K562 (cell line): ENCODE results near the gene BDH2. TPM values are rescaled to one million over a fixed set of nuclear protein-coding genes. Genes with fewer than 3 reads are reported as not detected.

Experiments used
- ATAC-seq: fragments of 200-7000 bp; cut with Tn5 transposase; 3 replicates; pipeline ENCODE4 v1.9.1; 2020; ENCODE audit warnings: moderate library complexity
- BruUV-seq: library from RNA; stranded (reverse); fragments of 400-500 nt; replicated peaks from 2 replicates; lab custom pipeline; 2021; lab: Mats Ljungman, UMichigan
- CTCF ChIA-PET: fragments of 300-600 bp; formaldehyde crosslinking; extraction: SDS; loops from one replicate; lab custom pipeline; 2021; ENCODE audit warnings: low intra/inter-chr PET ratio; lab: Yijun Ruan, JAX
- POLR2A ChIA-PET: fragments of 300-600, 350-650 bp; sonication (Branson Sonifier 250); formaldehyde crosslinking; extraction: SDS; loops from one replicate; lab custom pipeline; 2021; ENCODE audit warnings: antibody characterized with exemption, inconsistent platforms; lab: Yijun Ruan, JAX
- DNase-seq, 4 experiments: peaks; one replicate each; pipeline versions ENCODE4 v3.0.0 to v3.0.0-alpha.2; 2011 to 2018; ENCODE audit warnings: low spot score in 3 of 4, mixed read lengths in 3 of 4; ENCODE audit errors: extremely low read depth in 1 of 4
- FAIRE-seq: peaks from 2 replicates; lab custom pipeline; 2011; peaks lifted over from hg19 to GRCh38; lab: Jason Lieb, UNC
- H2AFZ ChIP-seq: 2 replicates; pipeline ENCODE4 v1.6.0; 2011; ENCODE audit warnings: low read depth, low read length, control low read depth, inconsistent platforms
- H3K27ac ChIP-seq: fragments of 200-600 bp; 3 replicates; pipeline ENCODE4 v1.8.0; 2011; ENCODE audit warnings: low read depth, mild to moderate bottlenecking, control low read depth, inconsistent platforms, low read length, moderate library complexity, mixed read lengths; ENCODE audit errors: extremely low read depth
- H3K27me3 ChIP-seq, 2 experiments: fragments of 300-600 bp in 1 of 2; 2 replicates in 1 of 2; 3 replicates in 1 of 2; pipeline versions ENCODE4 v1.6.0 to v1.8.0; 2011; ENCODE audit warnings: inconsistent platforms in 2 of 2, low read length in 2 of 2, mild to moderate bottlenecking in 1 of 2, mixed read lengths in 1 of 2, moderate library complexity in 1 of 2; ENCODE audit not compliant: control insufficient read depth in 2 of 2, insufficient read depth in 2 of 2
- H3K36me3 ChIP-seq: fragments of 300-600 bp; 3 replicates; pipeline ENCODE4 v1.8.0; 2011; ENCODE audit warnings: mild to moderate bottlenecking, low read length, inconsistent platforms; ENCODE audit not compliant: control insufficient read depth, insufficient read depth
- H3K4me1 ChIP-seq, 2 experiments: fragments of 200-600 bp in 1 of 2; replicated peaks in 1 of 2; 2 replicates in 1 of 2; 3 replicates in 1 of 2; pipeline versions ENCODE4 v1.5.1 to v1.8.0; 2011; ENCODE audit warnings: inconsistent platforms in 2 of 2, low read length in 2 of 2, mild to moderate bottlenecking in 1 of 2, mixed read lengths in 1 of 2, moderate library complexity in 1 of 2; ENCODE audit not compliant: control insufficient read depth in 2 of 2, insufficient read depth in 2 of 2
- H3K4me2 ChIP-seq: 2 replicates; pipeline ENCODE4 v1.6.1; 2011; ENCODE audit warnings: low read length, control low read depth, inconsistent platforms, mixed read lengths; ENCODE audit not compliant: insufficient read depth
- H3K4me3 ChIP-seq: fragments of 200-600 bp; sonication (generic), shearing (Covaris generic); 2 replicates; pipeline ENCODE4 v1.5.1; 2016; ENCODE audit warnings: control low read depth, inconsistent platforms
- H3K79me2 ChIP-seq: fragments of 200-600 bp; 3 replicates; pipeline ENCODE4 v1.8.0; 2011; ENCODE audit warnings: low read length, inconsistent platforms; ENCODE audit not compliant: control insufficient read depth, insufficient read depth
- H3K9ac ChIP-seq, 2 experiments: 2 replicates each; pipeline versions ENCODE4 v1.6.0 to v1.6.1; 2011; ENCODE audit warnings: low read depth in 2 of 2, low read length in 2 of 2, control low read depth in 1 of 2, inconsistent platforms in 1 of 2, mild to moderate bottlenecking in 1 of 2, mixed read lengths in 1 of 2; ENCODE audit not compliant: insufficient read depth in 1 of 2
- H3K9me1 ChIP-seq: one replicate; pipeline ENCODE4 v1.6.0; 2011; ENCODE audit warnings: inconsistent platforms, mild to moderate bottlenecking, low read length, moderate library complexity; ENCODE audit not compliant: control insufficient read depth, insufficient read depth
- H3K9me3 ChIP-seq: replicated peaks from 2 replicates; pipeline ENCODE4 v1.5.1; 2011; ENCODE audit warnings: low read depth, low read length, inconsistent platforms; ENCODE audit not compliant: control insufficient read depth, insufficient read depth
- H4K20me1 ChIP-seq: replicated peaks from 2 replicates; pipeline ENCODE4 v1.6.1; 2011; ENCODE audit warnings: low read length, inconsistent platforms, mixed read lengths; ENCODE audit not compliant: control insufficient read depth, insufficient read depth
- ARHGAP35 ChIP-seq: fragments of 450-650 bp; IDR thresholded peaks from 2 replicates; pipeline ENCODE4 v1.6.1; 2018; ENCODE audit not compliant: partially characterized antibody
- ARID4B ChIP-seq: sonication (generic); formaldehyde crosslinking; IDR thresholded peaks from 2 replicates; pipeline ENCODE4 v1.8.0; 2022; ENCODE audit warnings: mild to moderate bottlenecking, missing genetic modification reagents
- BDP1 ChIP-seq: IDR thresholded peaks from 3 replicates; pipeline ENCODE4 v1.6.1; 2011; ENCODE audit not compliant: insufficient read length, insufficient read depth
- DACH1 ChIP-seq: fragments of 450-650 bp; IDR thresholded peaks from 2 replicates; pipeline ENCODE4 v1.6.1; 2018; ENCODE audit not compliant: partially characterized antibody
- MYC ChIP-seq, 2 experiments: fragments of 250-450 bp in 1 of 2; sonication (Bioruptor Pico) in 1 of 2; IDR thresholded peaks; 2 replicates each; pipeline versions ENCODE4 v1.5.1 to v1.6.1; 2012 to 2021; ENCODE audit warnings: low read depth in 2 of 2, borderline replicate concordance in 1 of 2, improper control_type of control experiment in 1 of 2, low read length in 1 of 2, mild to moderate bottlenecking in 1 of 2, moderate library complexity in 1 of 2
- NFE2 ChIP-seq: IDR thresholded peaks from 2 replicates; pipeline ENCODE4 v1.6.1; 2014; ENCODE audit warnings: antibody characterized with exemption, low read depth
- RNF2 ChIP-seq: sonication (generic); IDR thresholded peaks from 2 replicates; pipeline ENCODE4 v1.6.1; 2016
- SNIP1 ChIP-seq: fragments of 450-650 bp; IDR thresholded peaks from 2 replicates; pipeline ENCODE4 v1.7.1; 2017; ENCODE audit warnings: low read depth, mild to moderate bottlenecking
- ZNF133 ChIP-seq: fragments of 250-450 bp; sonication (Bioruptor Pico); IDR thresholded peaks from 2 replicates; pipeline ENCODE4 v1.4.0; 2020; ENCODE audit warnings: mild to moderate bottlenecking
- ZNF354B ChIP-seq: fragments of 250-450 bp; sonication (Bioruptor Pico); IDR thresholded peaks from 2 replicates; pipeline ENCODE4 v1.4.0; 2020
- ZNF785 ChIP-seq: fragments of 250-450 bp; sonication (Bioruptor Pico); IDR thresholded peaks from 2 replicates; pipeline ENCODE4 v1.4.0; 2020; ENCODE audit warnings: mild to moderate bottlenecking
- WGBS: fragments of 100-300 bp; shearing (Covaris generic); methylation state at CpG from one replicate; pipeline ENCODE4 v1.1.6; 2016; ENCODE audit warnings: low coverage, mixed read lengths; ENCODE audit not compliant: insufficient coverage; ENCODE audit errors: missing lambda C conversion rate; 5-methylcytosine and 5-hydroxymethylcytosine counted together
- in situ Hi-C: fragments of 300-500 bp; cut with MboI; formaldehyde crosslinking; loops from 4 replicates; pipeline ENCODE4 v1.15.0; 2018; ENCODE audit warnings: inconsistent platforms, mixed read lengths
- intact Hi-C: fragments of 100-400 bp; cut with micrococcal nuclease; formaldehyde crosslinking; loops from 2 replicates; pipeline ENCODE4 v1.14.2; 2022
- polyA plus RNA-seq, 8 experiments: library from polyadenylated mRNA; depleted of rRNA in 4 of 8; stranded (reverse) in 5 of 8; unstranded in 3 of 8; fragments of >200 nt; fragmentation: Nextera tagmentation in 2 of 8; fragmentation: Illumina TruSeq in 1 of 8; extraction: Ambion mirVana in 2 of 8; extraction: Trizol in 1 of 8; gene quantifications; 2 replicates each; pipeline versions ENCODE4 v1.2.1 to v1.2.3, GENCODE V29; 2011 to 2014; ENCODE audit warnings: inconsistent platforms in 1 of 8, missing spikeins in 1 of 8
- total RNA-seq, 7 experiments: library from RNA; depleted of rRNA in 6 of 7; stranded (reverse); fragments of >200 nt in 6 of 7; fragmentation: Illumina TruSeq in 2 of 7; extraction: Trizol in 2 of 7; gene quantifications; 2 replicates each; pipeline versions ENCODE4 v1.2.1 to v1.2.3, GENCODE V29; 2011 to 2021; ENCODE audit warnings: low replicate concordance in 1 of 7

BDH2 gene
- total and polyA plus RNA-seq, 9 of the 15 experiments (the other 6 are each of a cell fraction or from before 2014, with no cell fraction given) = 4.9 to 17.9 (median 9.1) TPM

DNA sequence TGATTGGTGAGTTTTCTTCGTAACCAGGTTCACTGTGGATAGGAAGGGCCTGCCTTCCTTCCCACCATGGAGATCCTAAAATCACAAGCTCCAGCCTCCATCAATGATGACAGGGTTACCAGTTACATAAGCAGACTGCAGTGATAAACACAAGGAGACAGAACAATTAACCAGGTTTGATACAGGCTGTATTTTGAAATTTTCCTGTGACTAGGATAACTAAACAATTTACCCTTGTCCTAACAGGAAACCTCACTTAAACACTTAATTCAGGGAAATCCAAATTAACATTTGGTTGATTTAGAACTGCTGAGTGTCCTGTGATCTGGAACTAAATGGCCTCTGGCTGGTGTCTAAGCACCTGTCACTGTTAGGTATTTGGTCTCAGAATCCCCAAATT lies 20.0 kb downstream of the BDH2 start:
- ATAC-seq (no peak), FAIRE-seq (no peak), DNase-seq (no peak)
- Histone ChIP-seq H3K79me2 (peaks cover 13% of the 10 kb centered on the region; the same call in 2 of the 3 replicates), H3K4me2 (no peak overlapping the region), H3K9me1 (no peaks in the 10 kb centered on the region), H3K9me3 (no peaks in the 10 kb centered on the region), H2AFZ (no peak overlapping the region), H3K9ac (no peak overlapping the region), H4K20me1 (no peaks in the 10 kb centered on the region), H3K27me3 (no peaks in the 10 kb centered on the region), H3K27ac (no peak overlapping the region), H3K4me3 (no peak overlapping the region), H3K4me1 (peaks cover 10 to 13% of the 10 kb centered on the region in 2 experiments; a peak in 4 of 5 replicates), H3K36me3 (no peaks in the 10 kb centered on the region)
- POLR2A ChIA-PET = no interaction called here
- no TSS peak for BruUV-seq
- TF ChIP-seq MYC (IDR thresholded peaks at IDR 0.05; ENCODE audit: low read depth, low read length) = no peak
- TF ChIP-seq MYC (CRISPR knock-in tag; IDR thresholded peaks at IDR 0.05; ENCODE audit: borderline replicate concordance, low read depth) = no peak
- no peak for TF ChIP-seq ARHGAP35
- TF ChIP-seq ZNF133 (CRISPR knock-in tag) = no peak
- TF ChIP-seq BDP1 = no peak
- no peak for TF ChIP-seq RNF2
- in situ Hi-C loops = no loop called here
- intact Hi-C loops = loop anchor here (5.0 kb wide), 1 partner anchor 252 kb away; the partner anchor contains the start of gene UBE2D3
- CTCF ChIA-PET = no interaction called here
- WGBS = 92% methylated on average over 1 of the region's 1 CpG

DNA sequence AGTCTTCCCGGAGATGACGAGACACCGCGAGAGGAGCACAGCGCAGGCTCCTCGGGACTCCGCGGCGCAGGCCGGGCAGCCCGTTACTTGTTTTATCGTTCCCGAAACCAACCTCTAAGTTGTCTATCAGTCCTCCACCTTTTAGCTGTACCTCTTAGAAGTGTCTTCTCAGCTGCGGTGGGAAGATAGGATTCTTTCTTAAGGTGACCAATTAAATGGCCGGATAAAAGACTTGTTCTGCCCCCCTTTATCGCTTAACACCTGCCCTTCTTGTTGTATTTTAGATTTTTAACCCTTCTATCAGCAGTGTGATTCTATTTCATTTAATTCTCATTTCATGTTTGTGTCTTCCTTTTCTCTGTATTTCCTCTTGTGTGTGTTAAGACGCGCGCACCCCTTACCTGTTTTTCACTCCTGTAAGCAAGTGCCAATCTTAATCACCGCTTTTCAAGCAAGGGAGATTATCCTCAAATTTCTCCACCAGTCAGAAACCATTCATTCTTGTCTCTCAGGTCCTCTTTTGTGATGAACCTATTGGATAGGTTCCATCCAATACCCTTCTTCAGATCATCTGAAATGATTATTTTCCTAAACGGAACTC lies 22.8 kb downstream of the BDH2 start, which contains the start of gene SLC9B2:
SLC9B2 (minus strand) TSS at position 15 of the 601 bp plus-strand sequence. CDS start 9,211 bp downstream, outside the sequence.
- H3K9me1 ChIP-seq = no peaks in the 10 kb centered on the region
- H3K36me3 ChIP-seq = no peaks in the 10 kb centered on the region
- H4K20me1 ChIP-seq = no peaks in the 10 kb centered on the region
- no peaks in the 10 kb centered on the region for H3K9me3 ChIP-seq
- FAIRE-seq = peak; percentile 29
- in situ Hi-C loops (no loop called here), intact Hi-C loops (loop anchor here (5.0 kb wide), 1 partner anchor 250 kb away; the partner anchor contains the start of gene UBE2D3)
- ATAC-seq = peak; percentile 88
- peak within 1 kb of the TSS; percentile 89 for H2AFZ ChIP-seq
- peak within 1 kb of the TSS; percentile 79 to 94 for H3K9ac ChIP-seq
- H3K27me3 ChIP-seq = no peaks in the 10 kb centered on the region
- H3K4me2 ChIP-seq = peak within 1 kb of the TSS; percentile 79
- 9% methylated on average over 21 of the region's 21 CpGs for WGBS
- peaks cover 10 to 13% of the 10 kb centered on the region in 2 experiments; a peak in 4 of 5 replicates for H3K4me1 ChIP-seq
- DNase-seq = peak in 2 of 4 experiments; percentile 65 to 74
- H3K79me2 ChIP-seq = peaks cover 21% of the 10 kb centered on the region; the same call in 2 of the 3 replicates
- ChIA-PET POLR2A (no interaction called here), CTCF (no interaction called here)
- H3K27ac ChIP-seq = peak within 1 kb of the TSS; percentile 80
- BruUV-seq = TSS peak; percentile 64
- H3K4me3 ChIP-seq = peak within 1 kb of the TSS; percentile 54
- TF ChIP-seq DACH1 (no peak), SNIP1 (no peak), ZNF785 (CRISPR knock-in tag) (no peak), ZNF354B (CRISPR knock-in tag) (no peak), ARID4B (no peak), NFE2 (no peak)
